CD4-positive, alpha-beta T cell treated with Interleukin-4 for 1 hour (primary cell): Measurements from ENCODE around the gene SLIT1.

Experiments used
- DNase-seq, 2 donors: peaks; one replicate each; pipeline ENCODE4 v3.0.0-alpha.2; 2020 to 2022

Gene SLIT1

DNA sequence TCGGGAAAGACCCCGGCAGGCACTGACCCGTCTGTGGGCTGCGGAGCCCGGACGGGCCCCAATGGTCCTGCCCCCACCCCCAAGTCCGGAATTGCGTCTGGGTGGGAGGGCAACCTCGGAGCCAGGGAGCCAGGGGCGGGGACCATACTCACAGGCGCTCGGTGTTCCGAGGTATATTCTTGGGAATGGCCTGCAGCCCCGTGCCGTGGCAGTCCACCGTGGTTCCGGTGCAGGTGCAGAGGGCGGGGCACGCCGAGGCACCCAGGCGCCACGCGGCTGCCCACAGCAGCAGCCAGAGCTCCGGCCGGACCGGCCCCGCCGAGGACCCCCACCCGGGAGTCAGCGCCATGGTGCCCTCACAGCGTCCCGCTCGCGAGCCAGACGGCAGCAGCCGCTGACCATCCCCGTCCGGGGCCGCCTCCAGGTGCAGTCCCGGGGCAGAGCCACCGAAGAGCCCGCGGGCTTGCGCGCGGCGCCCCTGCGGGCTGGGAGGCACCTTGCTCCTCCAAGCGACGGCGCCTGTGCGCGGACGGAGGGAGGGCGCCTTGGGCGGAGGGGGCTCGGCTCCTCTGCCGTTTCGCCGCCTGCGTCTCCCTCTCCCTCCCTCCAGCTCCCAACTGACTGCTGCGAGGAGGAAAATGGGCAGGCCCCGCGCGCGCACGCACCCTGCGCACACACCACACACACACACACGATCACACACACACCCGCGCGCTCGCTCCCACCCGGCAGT lies at the start of gene SLIT1:
Gene SLIT1, minus strand, starts transcription at position 634 of the 733 bp plus-strand sequence. Its CDS starts 285 bp downstream, at position 349.
- DNase-seq: no peak

DNA sequence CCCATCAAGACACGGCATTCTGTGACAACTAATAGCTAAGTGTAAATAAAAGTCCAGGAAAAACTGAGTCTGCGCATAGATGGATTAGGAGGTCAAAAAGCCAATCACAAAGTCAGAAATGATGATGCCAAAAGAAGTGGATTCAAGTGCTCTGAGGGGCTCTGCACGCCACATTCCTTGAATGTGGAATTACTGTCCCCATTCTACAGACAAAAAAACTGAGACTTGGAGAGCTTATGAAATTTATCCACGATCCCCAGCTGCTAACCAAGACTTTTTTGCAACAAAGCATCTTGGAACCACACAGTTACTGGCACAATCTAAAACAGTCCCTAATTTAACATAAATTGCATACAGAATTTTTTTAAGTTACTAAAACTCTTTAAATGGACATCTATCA lies 49.6 kb upstream of the SLIT1 start:
- DNase-seq: no peak

DNA sequence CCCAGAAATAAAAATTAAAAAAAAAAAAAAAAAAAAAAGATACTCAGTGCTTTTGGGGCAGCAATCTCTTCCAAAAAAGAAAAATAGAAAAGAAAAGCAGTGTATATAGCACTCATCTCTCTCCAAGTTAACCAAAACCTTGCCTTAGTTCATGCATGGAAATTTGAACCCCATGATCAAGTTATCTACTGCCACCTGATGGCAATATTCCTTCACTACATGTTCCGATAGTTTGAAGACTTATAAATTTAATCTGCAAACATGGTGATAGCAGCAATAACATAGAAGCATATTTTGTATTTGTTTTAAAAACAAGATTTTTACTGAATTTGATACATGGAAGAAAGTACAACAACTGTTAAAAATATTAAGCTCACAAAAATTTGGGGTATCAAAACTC lies 48.6 kb upstream of the SLIT1 start:
- peak in 1 of 2 donors; percentile 29 for DNase-seq

DNA sequence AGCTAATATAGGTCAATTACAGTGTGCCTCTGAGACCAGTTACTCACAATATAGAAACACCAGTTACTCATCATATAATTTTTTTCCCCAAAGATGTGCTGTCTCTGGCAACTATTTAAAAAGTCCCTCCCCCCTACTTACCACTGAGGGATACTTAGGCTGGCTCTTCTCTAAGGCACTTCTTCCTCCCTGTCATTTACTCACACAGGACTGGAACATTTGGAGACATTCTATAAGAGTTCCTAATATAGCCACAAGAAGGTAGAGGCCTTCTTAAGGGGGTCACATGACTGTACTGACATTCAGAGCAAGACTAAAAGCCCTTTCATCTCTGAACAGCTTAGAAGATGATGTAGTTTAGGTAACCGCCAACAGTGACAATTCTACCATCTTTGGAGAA lies 44.4 kb upstream of the SLIT1 start:
- no peak for DNase-seq

DNA sequence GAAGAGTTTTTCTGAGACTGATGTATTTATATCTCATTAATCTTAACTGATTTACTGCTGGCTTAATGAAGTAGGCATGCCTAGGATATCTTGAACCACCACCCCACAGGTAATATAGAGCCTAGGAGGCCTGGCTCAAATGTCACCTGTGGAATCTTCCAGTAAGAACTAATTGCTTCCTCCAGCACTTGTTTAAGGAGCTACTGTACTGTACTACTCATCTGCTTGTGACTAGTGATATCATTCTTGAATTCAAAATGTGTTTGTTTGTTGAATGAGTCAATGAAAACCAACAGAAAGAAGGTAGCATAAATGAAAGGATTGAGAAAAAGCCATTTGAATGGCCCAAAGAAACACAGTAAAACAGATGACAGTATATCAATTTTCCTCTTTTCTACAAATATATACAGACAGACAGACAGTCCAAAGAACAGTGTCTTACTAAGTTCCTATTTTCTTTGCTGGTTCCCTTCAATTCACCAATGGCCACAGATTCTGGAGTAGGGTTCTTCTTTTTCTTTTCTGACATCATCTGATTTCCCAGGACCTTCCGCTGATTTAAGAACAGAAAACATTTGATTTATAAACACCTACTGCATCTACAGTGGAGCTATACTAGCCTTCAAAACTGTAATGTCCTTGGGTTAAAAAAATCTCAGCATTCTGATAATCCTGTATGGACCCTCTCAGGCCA lies 43.7 kb upstream of the SLIT1 start:
- DNase-seq: no peak

DNA sequence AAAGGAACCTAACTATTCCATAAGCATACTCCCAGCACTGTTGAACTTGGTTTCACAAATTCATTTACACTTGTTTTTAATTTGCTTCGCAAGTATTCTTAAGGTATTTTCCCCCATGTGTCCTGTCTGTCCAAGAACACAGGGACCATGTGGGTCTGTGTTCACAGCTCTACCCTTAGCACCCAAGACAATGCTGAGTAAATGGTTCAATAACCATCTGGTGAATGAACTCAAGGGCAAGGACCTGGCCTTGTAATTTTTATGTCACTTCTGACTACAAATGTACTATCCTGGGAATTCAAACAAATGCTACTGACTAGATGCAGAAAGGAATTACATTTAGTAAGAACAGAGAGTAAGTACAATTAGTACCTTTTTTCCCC lies 43.0 kb upstream of the SLIT1 start:
- no peak for DNase-seq

DNA sequence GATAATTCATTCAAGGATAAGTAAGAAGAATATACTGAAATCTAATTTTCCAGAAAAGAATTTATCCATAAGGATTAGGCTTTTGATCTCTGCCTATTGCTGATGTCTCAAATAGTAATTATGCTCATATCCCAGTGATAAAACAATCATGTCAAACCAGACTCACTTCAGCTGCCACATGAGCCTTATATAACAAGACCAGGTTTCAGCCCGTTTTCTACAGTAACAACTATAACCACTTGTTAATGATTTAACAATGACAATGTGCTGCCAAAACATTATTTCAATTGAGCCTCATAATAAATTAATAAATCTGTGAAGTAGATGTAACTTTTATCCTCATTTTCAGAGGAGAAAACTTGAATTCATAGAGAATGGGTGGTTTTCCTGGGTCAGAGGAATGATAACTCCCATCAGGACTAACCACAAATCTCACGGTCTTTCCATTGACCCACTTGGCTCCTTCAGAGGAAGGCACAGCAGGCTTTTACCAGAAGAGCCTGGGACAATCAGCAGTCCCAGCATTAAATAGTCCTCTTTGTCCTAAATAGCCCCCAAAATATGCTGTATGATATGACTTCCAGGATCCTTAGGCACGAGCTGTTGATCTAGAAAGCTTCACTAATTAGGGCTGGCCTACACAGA lies 42.5 kb upstream of the SLIT1 start:
- DNase-seq: no peak

DNA sequence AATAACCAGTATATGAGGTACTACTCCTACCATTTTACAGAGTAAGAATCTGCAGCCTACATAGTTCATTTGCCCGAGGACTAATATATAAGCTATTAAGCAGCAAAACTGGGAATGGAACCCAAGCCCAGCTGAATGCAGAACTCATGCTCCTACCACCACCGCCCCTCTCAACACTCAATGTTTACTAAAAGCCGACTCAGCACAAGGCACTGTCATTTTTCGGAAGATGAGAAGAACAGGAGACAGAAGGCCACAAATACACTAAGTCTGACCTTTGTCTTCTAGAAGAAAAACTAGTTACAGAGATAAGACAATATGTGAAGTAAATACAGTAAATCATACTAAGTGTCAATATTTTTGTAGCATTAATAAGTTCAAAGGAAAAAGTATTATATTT lies 40.6 kb upstream of the SLIT1 start:
- DNase-seq: no peak

DNA sequence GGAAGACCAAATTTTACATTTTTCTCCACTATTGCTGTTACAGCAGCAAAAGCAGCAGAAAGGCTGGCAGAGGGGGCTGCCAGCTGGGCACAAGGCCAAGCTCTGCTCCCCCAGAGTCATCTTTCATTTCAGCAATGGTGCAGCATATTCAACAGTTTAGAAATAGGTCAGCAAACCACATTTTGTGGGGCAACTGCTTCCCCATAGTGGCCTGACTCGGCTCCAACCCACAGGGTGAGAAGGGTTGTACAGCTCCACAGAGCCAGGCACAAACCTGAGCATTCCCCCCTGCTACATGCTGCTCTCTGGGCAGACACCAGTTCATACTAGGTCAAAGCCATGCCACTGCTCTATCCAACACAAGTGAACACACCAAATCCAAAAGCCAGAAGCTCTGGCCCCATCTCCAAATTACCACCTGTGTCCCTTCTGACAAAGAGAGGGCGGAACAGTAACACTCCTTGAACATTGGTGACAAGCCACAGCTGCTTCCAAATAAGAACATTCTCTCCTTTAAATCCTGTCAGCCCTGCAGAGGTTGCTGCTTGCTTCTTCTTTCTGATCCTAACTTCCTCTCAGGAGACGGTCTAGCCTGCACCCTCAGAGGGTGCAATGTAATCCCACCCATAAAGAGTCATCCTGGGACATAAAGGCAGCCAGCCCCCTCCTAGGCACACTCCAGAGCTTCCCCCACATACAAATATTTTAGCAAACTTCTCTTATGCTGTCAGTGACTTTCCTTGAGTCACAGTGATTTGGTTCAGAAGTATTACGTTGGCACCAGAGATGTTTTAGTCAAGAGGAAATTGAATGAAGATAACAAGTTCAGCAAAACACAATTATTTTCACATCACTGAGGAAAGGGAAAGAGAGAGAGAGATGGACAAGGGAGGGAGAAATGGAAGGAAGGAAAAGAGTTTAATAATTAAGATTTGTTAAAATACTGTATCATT lies 39.0 kb upstream of the SLIT1 start:
- DNase-seq: no peak

DNA sequence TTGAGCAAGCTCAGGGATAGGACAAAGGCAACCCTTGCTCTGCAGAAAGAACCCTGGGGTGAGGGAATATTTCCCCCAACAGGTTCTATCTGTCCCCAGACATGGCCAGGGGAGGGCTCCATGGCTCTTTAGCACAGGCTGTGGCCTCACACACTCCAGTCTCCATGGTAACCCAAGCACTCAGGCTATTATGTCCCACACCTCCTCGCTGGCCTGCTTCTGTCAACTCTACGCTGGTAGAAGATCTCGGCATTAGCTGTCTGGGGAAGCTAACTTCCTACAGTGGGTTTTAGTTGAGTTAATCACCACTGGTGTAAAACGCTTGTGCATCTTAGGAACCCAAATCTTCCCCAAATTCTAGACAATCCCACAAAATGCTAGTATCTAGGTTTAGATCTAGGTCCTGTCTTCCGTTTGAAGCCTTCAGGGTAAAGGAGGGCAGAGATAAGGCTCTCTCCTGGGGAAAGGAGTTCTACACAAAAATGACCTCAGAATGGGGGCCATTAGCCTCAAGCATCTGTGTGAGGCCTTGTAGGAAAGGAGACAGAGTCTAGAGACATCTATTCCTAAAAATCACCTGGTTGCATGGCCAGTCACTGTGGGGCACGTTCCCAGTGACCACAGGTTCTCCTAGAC lies 36.7 kb upstream of the SLIT1 start:
- DNase-seq: no peak

DNA sequence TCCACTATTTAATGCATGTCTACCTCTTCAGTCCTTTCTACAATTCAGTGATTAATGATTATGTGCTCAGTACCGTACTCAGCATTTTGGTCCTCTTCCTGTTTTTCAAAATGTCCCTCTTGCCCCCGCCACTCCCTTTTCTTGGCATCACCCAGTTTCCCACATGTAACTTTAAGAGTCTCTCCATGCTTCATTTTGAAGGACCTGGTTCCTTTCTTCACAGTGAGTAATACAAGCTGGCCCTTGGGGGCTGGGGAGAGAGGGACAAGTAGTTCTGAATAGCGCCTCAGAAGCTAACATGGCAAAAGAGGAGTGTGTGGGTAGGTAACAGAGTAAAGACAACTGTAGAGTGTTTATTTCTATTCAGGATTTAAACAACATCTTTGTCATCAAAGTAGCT lies 34.6 kb upstream of the SLIT1 start:
- no peak for DNase-seq

DNA sequence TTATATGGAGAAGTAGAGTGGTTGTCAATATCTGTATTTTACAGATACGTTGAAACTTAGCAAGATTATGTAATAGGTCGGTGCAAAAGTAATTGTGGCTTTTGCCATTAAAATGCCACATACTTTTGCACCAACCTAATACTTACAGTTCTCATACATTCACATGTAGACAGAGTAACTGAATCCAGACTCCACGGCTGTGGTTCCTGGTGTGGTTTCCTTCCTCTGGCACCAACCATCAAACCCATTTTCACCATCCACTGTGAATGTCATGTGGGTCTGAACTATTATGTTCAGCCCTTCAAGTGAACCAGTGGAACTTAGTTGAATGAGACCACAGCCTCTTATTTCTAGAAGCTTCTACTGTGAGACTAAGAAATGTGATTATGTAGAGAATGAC lies 31.5 kb upstream of the SLIT1 start:
- DNase-seq: no peak

DNA sequence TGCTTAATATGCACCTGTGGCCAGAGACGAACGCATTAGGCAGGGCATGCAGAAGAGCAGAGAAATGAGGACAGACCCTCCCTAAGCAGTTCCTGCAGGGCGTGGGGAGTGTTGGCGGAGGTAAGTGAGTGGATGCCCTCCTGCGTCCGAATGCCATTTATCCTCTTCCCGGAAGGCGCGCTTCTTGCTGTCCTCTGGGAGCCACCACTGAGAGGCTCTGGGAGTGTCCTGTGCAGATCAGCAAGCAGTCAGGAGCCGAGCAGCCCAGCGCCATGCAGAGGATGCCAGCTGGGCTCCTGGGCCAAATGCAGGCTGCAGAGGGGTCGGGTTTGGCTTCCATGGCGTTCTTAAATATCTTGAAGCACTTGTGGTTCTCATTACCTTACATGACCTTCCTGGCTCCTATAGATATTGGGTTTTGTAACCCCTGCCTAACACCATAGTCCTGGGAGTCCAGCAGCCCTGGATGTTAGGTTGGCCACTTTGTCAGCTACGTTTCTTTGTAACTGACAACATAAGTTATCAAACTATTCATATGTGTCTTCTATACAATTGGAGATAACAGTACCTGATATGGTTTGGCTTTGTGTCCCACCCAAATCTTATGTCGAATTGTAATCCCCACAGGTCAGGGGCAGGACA lies 30.0 kb upstream of the SLIT1 start:
- DNase-seq: no peak

DNA sequence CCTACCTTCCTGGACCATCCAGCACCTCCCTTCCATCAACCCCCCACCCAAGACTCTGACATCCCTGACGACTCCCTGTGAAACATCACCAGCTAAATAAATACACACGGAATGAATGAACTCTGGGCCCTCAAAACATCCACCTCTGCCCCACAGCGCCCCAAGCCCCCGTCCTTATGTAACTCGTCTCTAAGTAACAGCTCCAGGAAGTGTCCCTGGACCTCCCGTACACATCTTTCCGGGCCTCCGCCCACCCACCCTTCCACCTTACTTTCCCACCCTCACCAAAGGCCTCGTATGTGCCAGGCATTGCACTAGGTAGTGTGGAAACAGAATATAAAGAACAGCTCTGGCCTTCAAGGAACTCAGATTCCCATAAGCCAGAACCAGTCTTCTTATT lies 27.7 kb upstream of the SLIT1 start:
- DNase-seq: no peak

DNA sequence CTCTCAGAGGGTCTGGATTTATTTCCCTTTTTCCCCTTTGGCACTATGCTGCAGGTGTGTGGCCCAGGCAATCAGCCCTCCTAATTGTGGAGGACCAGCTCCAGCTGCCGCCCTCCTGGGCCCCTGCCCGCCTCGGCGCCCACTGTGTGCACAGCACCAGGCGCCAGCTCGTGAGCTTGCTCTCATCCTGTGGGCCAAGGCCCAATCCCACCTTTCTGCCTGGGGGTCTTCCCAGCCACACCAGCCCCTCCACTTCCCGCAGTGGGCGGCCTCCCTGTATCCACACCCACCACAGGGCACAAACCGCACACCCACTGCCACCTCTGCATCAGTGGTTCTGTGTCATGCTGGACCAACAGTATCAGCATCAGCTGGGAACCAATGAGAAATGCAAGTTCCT lies 25.5 kb upstream of the SLIT1 start:
- DNase-seq: no peak

DNA sequence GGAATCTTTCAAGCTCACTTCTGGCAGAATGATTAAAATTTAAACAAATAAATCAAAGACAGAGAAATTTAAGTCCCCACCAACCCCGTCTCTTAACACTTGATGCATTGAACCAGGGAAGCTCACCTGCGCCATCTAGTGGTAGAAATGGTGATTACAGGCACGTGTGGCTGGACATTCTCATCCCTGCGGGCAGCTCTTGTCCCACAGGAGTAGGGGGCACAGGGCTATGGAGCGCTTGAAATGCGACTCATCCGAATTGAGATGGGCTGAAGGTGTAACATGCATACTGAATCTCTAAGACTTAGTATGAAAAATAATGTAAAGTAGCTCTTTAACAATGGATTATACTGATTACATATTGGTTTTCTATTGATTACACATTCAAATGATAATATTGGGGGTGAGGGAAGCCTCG lies 24.8 kb upstream of the SLIT1 start:
- DNase-seq: peak; percentile 56 to 63

DNA sequence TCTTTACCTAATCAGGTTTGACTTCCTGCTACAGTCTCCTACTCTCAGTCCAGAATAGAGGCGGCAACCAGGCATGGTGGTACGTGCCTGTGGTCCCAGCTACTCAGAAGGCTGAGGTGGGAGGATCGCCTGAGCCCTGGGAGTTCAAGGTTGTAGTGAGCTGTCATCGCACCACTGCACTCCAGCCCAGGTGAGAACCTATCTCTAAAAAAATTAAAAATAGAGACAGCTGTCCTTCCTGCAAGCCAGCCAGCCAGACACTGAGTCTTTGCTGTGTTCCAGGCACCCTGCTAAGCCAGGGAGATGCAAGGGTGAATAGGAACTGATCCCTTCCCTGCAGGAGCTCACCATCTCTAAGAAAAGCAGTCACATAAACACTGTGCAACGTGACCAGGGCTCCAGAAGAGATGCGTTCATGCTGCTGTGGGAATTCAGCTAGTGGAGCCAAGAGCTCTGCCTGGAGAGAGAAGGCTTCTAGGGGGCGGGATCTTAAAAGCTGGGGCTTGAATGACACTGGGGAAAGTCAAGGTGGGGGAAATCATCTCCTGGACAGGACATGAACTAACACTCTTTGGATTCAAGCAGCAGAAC lies 22.1 kb upstream of the SLIT1 start:
- no peak for DNase-seq

DNA sequence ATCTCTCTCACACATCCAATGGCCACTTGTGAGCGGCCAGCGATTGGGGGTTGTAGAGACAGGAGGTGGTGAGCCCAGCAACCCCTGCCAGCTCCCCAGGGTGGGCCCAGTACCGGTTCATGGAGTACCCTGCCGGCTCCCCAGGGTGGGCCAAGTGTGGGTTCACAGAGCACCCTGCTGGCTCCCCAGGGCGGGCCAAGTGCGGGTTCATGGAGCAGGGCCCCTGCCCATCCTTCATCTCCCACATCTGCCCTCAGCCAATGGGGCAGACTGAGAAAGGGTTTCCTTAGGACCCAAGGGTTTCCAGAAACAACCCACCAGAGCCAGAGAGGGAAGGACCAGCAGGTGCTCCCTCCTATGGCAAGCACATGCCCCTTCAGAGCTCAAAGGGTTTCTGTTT lies 21.4 kb upstream of the SLIT1 start:
- DNase-seq: no peak

DNA sequence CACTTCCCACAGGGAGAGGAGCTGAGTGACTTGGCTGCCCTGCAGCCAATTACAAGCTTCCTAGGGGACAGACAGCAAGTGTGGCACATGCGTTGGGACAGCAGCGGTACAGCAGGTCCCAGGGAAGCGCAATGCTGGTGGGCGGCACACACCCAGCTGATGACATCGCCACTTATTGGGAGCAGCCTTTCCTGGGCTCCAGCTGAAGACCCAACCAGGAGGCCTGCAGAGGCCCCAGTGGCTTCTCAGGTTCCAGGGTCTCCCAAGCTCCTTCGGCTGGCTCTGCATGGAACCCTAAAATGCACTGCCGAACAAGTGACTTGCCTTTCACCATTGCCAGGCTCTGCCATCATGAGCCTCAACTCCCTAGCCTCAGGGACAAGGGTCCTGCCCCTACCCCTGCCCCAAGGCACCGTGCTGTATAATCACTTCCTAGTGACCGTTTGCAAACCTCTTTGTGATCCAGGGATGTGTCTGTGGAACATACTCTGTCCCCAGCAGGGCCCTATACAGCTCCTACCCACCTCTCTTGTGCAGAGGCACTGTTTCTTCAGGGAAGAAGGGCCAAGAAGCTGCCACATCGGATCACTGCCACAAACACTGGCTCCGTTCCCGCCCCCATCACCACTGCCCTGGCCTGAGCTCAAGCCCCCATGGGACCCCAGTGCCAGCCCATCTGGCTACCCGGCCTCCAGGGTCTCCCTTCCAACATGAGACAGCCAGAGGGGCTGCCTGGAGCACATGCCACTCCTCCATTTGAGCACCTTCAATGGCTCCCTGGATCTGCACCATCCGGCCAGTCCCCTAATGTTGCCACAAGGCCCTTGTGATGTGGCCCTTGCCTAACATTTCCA lies 19.3 kb upstream of the SLIT1 start:
- DNase-seq: no peak

DNA sequence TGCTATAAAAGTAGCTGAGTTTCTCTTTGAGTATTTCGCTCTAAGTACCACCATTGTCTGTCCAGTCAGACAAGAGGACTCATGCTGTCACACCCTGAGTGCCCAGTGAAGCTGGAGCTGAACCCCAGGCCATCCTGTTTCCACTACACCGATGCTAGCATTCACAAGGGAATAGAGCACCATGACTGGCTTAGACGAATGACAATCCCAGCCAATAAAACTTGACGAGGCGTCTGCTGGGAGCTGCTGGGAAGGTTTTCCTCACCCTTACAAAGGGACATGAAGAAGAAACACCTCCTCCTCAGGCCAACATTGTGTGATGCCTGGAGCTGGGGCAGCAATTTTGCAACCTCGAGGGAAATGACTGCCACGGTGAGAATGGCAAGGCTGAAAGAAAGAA lies 17.5 kb upstream of the SLIT1 start:
- no peak for DNase-seq

DNA sequence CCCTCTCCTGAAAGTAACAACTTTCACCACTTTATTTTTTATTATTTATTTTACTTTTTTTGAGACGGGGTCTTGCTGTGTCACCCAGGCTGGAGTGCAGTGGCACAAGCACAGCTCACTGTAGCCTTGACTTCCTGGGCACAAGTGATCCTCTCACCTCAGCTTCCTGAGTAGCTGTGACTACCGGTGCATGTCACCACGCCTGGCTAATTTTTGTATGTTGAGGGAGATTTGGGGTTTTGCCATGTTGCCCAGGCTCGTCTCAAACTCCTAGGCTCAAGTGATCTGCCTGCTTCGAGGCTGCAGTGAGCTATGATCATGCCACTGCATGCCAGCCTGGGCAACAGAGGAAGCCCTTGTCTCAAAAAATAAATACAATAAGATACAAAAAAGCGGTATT lies 14.9 kb upstream of the SLIT1 start:
- no peak for DNase-seq
